ENCODE measurements around the gene COX6A1.

COX6A1 gene

GRCh38 chr12:120467439-120467838, 29.5 kb downstream of the COX6A1 start:
- H3K36me3 Mint-ChIP-seq (ENCODE audit: low read depth) = peaks cover 45% of the 10 kb centered on the region
- peak overlapping the region; percentile 97 for H3K4me3 Mint-ChIP-seq
- H3K9me3 Mint-ChIP-seq = no peaks in the 10 kb centered on the region
- peak overlapping the region; percentile 42 for H3K27ac Mint-ChIP-seq
- no peak for DNase-seq (ENCODE audit: low spot score)
- no peaks in the 10 kb centered on the region for H3K27me3 Mint-ChIP-seq (ENCODE audit: low read depth)
- H3K4me1 Mint-ChIP-seq (ENCODE audit: low read depth) = peaks cover 19% of the 10 kb centered on the region

GRCh38 chr12:120468325-120468820, 30.5 kb downstream of the COX6A1 start:
- DNase-seq (ENCODE audit: low spot score) = peak; percentile 30

GRCh38 chr12:120468821-120469449, 31.0 kb downstream of the COX6A1 start:
- no peaks in the 10 kb centered on the region for H3K27me3 Mint-ChIP-seq (ENCODE audit: low read depth)
- peaks cover 22% of the 10 kb centered on the region for H3K4me1 Mint-ChIP-seq (ENCODE audit: low read depth)
- H3K36me3 Mint-ChIP-seq (ENCODE audit: low read depth) = peaks cover 33% of the 10 kb centered on the region
- peak overlapping the region; percentile 97 for H3K4me3 Mint-ChIP-seq
- no peaks in the 10 kb centered on the region for H3K9me3 Mint-ChIP-seq
- peak overlapping the region; percentile 81 for H3K27ac Mint-ChIP-seq
- peak; percentile 12 for DNase-seq (ENCODE audit: low spot score)

More at GRCh38 chr12:120468325-120468820, 30.5 kb downstream of the COX6A1 start:
- peaks cover 39% of the 10 kb centered on the region for H3K36me3 Mint-ChIP-seq (ENCODE audit: low read depth)
- peaks cover 20% of the 10 kb centered on the region for H3K4me1 Mint-ChIP-seq (ENCODE audit: low read depth)
- H3K27ac Mint-ChIP-seq = peak overlapping the region; percentile 79
- no peaks in the 10 kb centered on the region for H3K27me3 Mint-ChIP-seq (ENCODE audit: low read depth)
- peak overlapping the region; percentile 97 for H3K4me3 Mint-ChIP-seq
- H3K9me3 Mint-ChIP-seq = no peaks in the 10 kb centered on the region

- Mint-ChIP-seq H3K9me3 (no peaks in the 10 kb centered on the region), H3K36me3 (ENCODE audit: low read depth) (peaks cover 27% of the 10 kb centered on the region), H3K27me3 (ENCODE audit: low read depth) (no peaks in the 10 kb centered on the region), H3K4me3 (peak within 1 kb of the TSS; percentile 97), H3K27ac (peak within 1 kb of the TSS; percentile 81), H3K4me1 (ENCODE audit: low read depth) (peaks cover 22% of the 10 kb centered on the region)
- DNase-seq (ENCODE audit: low spot score) = peak; percentile 98
Measured at GRCh38 chr12:120469450-120470149, 31.7 kb downstream of the COX6A1 start, which contains the start of gene SRSF9. Gene SRSF9 (minus strand): TSS chr12:120469748. CDS start chr12:120469609, 139 bp downstream.

GRCh38 chr12:120470150-120470784, 32.4 kb downstream of the COX6A1 start:
- peaks cover 24% of the 10 kb centered on the region for H3K36me3 Mint-ChIP-seq (ENCODE audit: low read depth)
- H3K9me3 Mint-ChIP-seq = no peaks in the 10 kb centered on the region
- no peak for DNase-seq (ENCODE audit: low spot score)
- peak overlapping the region; percentile 97 for H3K4me3 Mint-ChIP-seq
- peaks cover 25% of the 10 kb centered on the region for H3K4me1 Mint-ChIP-seq (ENCODE audit: low read depth)
- H3K27me3 Mint-ChIP-seq (ENCODE audit: low read depth) = no peaks in the 10 kb centered on the region
- H3K27ac Mint-ChIP-seq = peak overlapping the region; percentile 78

GRCh38 chr12:120472521-120472920, 34.6 kb downstream of the COX6A1 start:
- no peaks in the 10 kb centered on the region for H3K9me3 Mint-ChIP-seq
- H3K4me3 Mint-ChIP-seq = no peak overlapping the region

GRCh38 chr12:120473807-120474615, 36.1 kb downstream of the COX6A1 start:
- Mint-ChIP-seq H3K4me1 (ENCODE audit: low read depth) (peaks cover 12% of the 10 kb centered on the region), H3K4me3 (no peak overlapping the region), H3K9me3 (no peaks in the 10 kb centered on the region), H3K27me3 (ENCODE audit: low read depth) (peaks cover 3% of the 10 kb centered on the region), H3K36me3 (ENCODE audit: low read depth) (peaks cover 2% of the 10 kb centered on the region), H3K27ac (no peak overlapping the region)
- DNase-seq (ENCODE audit: low spot score) = no peak

More at GRCh38 chr12:120472521-120472920, 34.6 kb downstream of the COX6A1 start:
- Mint-ChIP-seq H3K27me3 (ENCODE audit: low read depth) (peaks cover 3% of the 10 kb centered on the region), H3K4me1 (ENCODE audit: low read depth) (peaks cover 17% of the 10 kb centered on the region), H3K27ac (no peak overlapping the region), H3K36me3 (ENCODE audit: low read depth) (peaks cover 11% of the 10 kb centered on the region)
- DNase-seq (ENCODE audit: low spot score) = no peak

GRCh38 chr12:120474616-120474960, 36.7 kb downstream of the COX6A1 start:
- Mint-ChIP-seq H3K27ac (no peak overlapping the region), H3K27me3 (ENCODE audit: low read depth) (peaks cover 3% of the 10 kb centered on the region), H3K4me3 (no peak overlapping the region), H3K36me3 (ENCODE audit: low read depth) (peaks cover 2% of the 10 kb centered on the region), H3K4me1 (ENCODE audit: low read depth) (peaks cover 14% of the 10 kb centered on the region), H3K9me3 (no peaks in the 10 kb centered on the region)
- no peak for DNase-seq (ENCODE audit: low spot score)

- Mint-ChIP-seq H3K27ac (no peak overlapping the region), H3K9me3 (no peaks in the 10 kb centered on the region), H3K27me3 (ENCODE audit: low read depth) (peaks cover 3% of the 10 kb centered on the region), H3K4me1 (ENCODE audit: low read depth) (peaks cover 20% of the 10 kb centered on the region), H3K4me3 (no peak overlapping the region), H3K36me3 (ENCODE audit: low read depth) (no peaks in the 10 kb centered on the region)
- no peak for DNase-seq (ENCODE audit: low spot score)
Measured at GRCh38 chr12:120475643-120476042, 37.7 kb downstream of the COX6A1 start.

- H3K4me1 Mint-ChIP-seq (ENCODE audit: low read depth) = peaks cover 15% of the 10 kb centered on the region
- peaks cover 3% of the 10 kb centered on the region for H3K27me3 Mint-ChIP-seq (ENCODE audit: low read depth)
- no peak overlapping the region for H3K27ac Mint-ChIP-seq
Measured at GRCh38 chr12:120479458-120479857, 41.5 kb downstream of the COX6A1 start.

GRCh38 chr12:120480211-120480610, 42.3 kb downstream of the COX6A1 start:
- peaks cover 3% of the 10 kb centered on the region for H3K27me3 Mint-ChIP-seq (ENCODE audit: low read depth)
- no peak for DNase-seq (ENCODE audit: low spot score)
- H3K9me3 Mint-ChIP-seq = no peaks in the 10 kb centered on the region
- peaks cover 12% of the 10 kb centered on the region for H3K4me1 Mint-ChIP-seq (ENCODE audit: low read depth)
- no peak overlapping the region for H3K27ac Mint-ChIP-seq
- no peak overlapping the region for H3K4me3 Mint-ChIP-seq
- H3K36me3 Mint-ChIP-seq (ENCODE audit: low read depth) = no peaks in the 10 kb centered on the region

More at GRCh38 chr12:120479458-120479857, 41.5 kb downstream of the COX6A1 start:
- DNase-seq (ENCODE audit: low spot score) = no peak
- no peaks in the 10 kb centered on the region for H3K9me3 Mint-ChIP-seq
- H3K36me3 Mint-ChIP-seq (ENCODE audit: low read depth) = no peaks in the 10 kb centered on the region
- H3K4me3 Mint-ChIP-seq = no peak overlapping the region

GRCh38 chr12:120481022-120481767, 43.3 kb downstream of the COX6A1 start:
- DNase-seq (ENCODE audit: low spot score) = no peak
- Mint-ChIP-seq H3K36me3 (ENCODE audit: low read depth) (no peaks in the 10 kb centered on the region), H3K27ac (no peak overlapping the region), H3K27me3 (ENCODE audit: low read depth) (no peaks in the 10 kb centered on the region), H3K9me3 (no peaks in the 10 kb centered on the region), H3K4me3 (no peak overlapping the region), H3K4me1 (ENCODE audit: low read depth) (peaks cover 12% of the 10 kb centered on the region)

- Mint-ChIP-seq H3K4me1 (ENCODE audit: low read depth) (peaks cover 12% of the 10 kb centered on the region), H3K36me3 (ENCODE audit: low read depth) (no peaks in the 10 kb centered on the region), H3K4me3 (no peak overlapping the region), H3K27ac (no peak overlapping the region), H3K9me3 (no peaks in the 10 kb centered on the region), H3K27me3 (ENCODE audit: low read depth) (no peaks in the 10 kb centered on the region)
- no peak for DNase-seq (ENCODE audit: low spot score)
Measured at GRCh38 chr12:120483621-120484020, 45.7 kb downstream of the COX6A1 start.

All from T-helper 2 cell treated with Interferon-gamma antibody and Interleukin-4, amounts not matched to agents 5 μg/mL and 100 μg/mL, for 36 hours (primary cell).